ENCODE data around the gene SUPV3L1. TPM values are rescaled to one million over a fixed set of nuclear protein-coding genes. Genes with fewer than 3 reads are reported as not detected.

Gene SUPV3L1
- total RNA-seq, 1 donor from 2014 or later, result 30.0 TPM

DNA sequence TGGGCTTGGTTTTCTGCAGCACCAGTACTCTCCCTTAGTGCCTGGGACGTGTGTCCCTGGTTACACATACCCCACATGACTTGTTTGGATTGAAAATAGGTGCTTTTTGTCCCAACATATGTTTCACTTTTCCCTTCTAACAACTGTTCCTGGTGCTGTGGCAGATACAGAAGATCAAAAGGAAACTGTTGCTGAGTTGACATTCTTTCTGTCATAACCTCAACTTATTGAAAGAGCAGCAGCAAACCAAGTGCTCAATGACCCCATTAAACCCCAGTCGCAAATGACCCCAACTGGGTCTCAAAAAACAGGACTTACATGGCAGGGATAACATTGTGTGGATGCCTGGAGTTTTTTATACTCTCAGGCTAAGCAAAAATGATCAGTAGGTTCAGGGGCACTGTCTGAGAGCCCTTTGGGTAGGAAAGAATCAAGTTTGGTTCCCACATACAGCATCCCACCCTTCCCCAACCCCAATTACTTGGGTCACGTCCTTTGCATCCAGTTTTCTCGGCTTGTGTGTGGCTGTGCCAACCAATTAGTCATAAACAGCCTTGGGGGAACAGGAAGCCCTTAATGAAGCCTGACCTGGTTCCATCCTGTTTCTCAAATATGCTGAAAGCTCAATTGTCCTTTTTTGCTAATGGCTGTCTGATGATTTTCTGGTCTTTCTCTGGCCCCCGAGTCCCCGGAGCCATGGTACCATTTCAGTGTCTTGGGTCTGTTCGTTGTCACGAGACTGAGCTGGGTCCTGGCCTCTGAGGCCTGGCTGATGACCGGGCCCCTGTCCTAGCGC is 45.0 kb downstream of the SUPV3L1 start:
- DNase-seq (ENCODE audit: low spot score), result no peak
- intact Hi-C loops (cut with DNase I), result no loop called here

DNA sequence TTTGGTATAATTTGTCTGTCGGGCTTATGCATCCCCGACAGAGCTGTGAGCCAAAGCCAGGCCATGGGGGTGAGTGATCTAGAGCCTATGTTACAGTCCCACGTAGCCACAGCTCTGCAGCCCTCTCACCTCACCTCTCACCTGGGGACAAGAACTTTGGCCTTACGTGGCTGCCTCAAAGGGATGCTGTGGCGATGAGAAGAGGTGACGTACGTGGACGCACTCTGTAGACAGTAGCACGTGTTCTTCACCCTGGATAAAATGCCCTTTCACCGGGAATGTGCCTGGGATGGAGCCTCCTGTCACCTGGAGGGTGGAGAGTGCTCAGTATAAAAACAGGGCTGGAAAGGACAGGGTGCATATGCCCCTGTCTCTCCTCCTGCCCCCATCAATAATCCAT is 45.6 kb downstream of the SUPV3L1 start:
- intact Hi-C loops (cut with DNase I), result no loop called here
- DNase-seq (ENCODE audit: low spot score), result no peak

DNA sequence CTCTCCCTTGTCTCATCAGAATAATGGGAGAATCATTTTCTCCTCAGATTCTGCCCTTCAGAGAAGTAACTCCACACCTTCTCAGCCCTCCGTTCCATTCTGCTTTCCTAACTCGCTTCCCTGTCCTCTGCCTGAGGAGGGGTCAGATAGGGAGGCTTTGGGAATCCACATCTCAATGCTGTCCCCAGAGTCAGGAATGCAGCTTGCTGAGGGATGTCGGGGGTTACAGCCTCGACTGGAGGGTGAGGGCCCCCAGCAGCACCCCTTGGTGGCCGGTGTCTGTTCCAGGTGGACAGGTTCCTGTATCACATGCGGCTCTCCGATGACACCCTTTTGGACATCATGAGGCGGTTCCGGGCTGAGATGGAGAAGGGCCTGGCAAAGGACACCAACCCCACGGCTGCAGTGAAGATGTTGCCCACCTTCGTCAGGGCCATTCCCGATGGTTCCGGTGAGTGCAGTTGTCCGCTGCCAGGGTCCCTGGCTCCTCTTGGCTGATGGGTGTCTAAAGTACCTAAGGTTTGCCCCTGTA is 47.0 kb downstream of the SUPV3L1 start:
- intact Hi-C loops (cut with DNase I), result no loop called here
- no peak for DNase-seq (ENCODE audit: low spot score)

DNA sequence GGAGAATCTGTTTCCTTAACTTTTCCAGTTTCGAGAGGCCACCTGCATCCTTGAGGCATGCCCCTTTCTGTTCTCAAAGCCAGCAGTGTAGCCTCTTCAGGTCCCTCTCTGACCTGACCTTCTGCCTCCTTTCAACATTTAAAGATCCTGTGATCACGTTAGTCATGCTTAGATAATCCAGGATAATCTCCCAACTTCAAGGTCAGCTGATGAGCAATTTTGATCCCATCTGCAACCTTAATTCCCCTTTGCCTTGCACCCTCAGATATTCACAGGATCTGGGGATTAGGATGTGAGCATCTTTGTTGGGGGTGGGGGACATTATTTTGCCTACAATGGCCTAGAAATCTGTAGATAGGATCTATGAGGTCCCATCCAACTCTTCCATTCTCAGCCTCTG is 48.1 kb downstream of the SUPV3L1 start:
- no peak for DNase-seq (ENCODE audit: low spot score)
- intact Hi-C loops (cut with DNase I), result no loop called here

DNA sequence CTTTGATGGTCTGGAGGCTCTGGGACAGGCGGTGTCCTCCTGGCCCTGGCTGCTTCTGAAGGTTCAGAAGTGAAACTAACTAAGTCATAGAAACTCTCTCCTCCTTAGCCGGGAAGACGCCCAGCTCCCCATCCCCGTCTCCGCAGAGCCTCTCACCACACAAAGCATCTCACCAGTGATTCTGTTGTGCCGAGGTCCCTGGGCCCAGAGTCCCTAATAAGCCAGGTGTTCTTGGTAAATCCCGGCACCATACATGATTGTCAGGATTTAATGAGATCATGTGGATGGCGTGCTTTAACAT is 49.5 kb downstream of the SUPV3L1 start:
- intact Hi-C loops (cut with DNase I), result no loop called here
- DNase-seq (ENCODE audit: low spot score), result no peak

DNA sequence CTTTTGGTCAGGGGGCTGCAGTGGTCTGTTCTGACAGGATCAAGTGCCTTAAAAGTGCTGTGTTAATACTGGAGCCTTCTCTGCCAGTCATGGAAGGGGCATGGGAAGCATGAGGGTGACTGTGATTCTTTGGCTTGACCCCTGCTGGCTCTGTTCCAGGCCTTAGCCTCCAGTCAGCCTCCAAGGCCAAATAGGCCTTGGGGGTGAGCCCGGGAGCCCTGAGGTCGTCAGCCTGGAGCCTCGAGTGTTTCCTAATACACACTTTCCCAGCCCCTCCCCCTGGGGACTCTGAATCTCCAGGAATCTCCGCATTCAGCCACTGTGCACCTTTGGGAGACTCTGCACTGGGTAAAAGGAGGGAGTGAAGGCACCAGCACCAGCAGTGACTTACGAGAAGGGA is 50.1 kb downstream of the SUPV3L1 start:
- no peak for DNase-seq (ENCODE audit: low spot score)
- intact Hi-C loops (cut with DNase I), result loop anchor here (10.0 kb wide), 1 partner anchor 275 kb away; no protein-coding TSS in a partner anchor

DNA sequence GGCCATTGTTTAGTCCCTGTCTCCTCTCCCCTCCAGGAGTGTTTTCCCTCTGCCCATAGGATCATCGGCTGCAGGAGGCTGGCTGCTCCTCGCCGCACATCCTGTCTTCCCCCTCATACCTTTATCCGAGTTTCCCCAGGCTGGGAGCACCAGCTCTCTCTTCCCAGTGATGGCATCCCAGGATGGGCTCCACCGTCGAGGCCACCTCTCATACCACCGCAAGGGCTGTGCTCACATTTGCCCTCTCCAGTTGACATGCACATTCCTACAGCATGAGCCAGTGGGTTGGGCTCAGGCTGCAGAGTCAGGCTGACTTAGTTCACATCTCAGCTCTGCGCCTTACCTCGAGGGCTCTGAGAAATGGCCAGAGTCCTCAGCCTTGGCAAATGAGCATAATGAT is 52.2 kb downstream of the SUPV3L1 start:
- DNase-seq (ENCODE audit: low spot score), result no peak
- intact Hi-C loops (cut with DNase I), result loop anchor here (10.0 kb wide), 1 partner anchor 273 kb away; no protein-coding TSS in a partner anchor

DNA sequence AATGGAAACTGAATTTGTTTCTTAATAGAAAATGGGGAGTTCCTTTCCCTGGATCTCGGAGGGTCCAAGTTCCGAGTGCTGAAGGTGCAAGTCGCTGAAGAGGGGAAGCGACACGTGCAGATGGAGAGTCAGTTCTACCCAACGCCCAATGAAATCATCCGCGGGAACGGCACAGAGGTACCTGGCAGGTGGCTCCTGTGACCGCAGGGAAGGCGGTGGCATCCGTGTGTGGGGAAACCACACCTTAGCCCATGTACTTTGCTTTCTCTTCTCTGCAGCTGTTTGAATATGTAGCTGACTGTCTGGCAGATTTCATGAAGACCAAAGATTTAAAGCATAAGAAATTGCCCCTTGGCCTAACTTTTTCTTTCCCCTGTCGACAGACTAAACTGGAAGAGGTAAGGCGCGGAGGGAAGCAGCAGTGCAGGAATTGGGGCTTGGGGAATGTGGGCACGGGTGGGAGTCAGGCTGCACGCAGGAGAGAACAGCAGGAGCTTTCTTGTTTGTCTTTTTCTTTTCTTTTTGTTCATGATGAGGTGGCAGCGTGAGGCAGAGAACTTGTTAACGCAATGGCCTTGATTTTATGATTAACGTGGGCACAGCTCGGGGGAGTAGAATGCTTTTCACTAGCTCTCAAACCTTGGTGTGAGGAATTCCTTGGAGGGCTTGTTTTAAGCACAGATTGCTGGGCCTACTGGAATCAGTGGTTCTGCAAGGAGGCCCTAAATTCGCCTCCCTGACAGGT is 52.9 kb downstream of the SUPV3L1 start:
- intact Hi-C loops (cut with DNase I), result loop anchor here (10.0 kb wide), 1 partner anchor 272 kb away; no protein-coding TSS in a partner anchor

DNA sequence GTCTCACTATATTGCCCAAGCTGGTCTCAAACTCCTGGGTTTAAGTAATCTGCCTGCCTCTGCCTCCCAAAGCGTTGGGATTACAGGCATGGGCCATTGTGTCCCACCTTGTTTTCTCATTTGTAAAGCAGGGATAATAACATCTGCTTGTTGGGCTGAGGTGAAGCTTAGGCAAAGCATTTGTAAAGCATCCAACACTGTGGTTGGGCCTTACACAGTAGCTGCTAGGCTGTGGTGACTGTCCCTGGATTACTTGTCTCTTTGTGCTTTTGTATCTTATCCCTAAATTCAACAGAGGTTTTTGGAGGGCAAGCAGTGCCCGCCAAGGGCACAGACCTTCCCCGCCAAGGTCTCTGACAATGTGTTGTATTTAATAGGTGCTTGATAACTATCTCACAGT is 54.4 kb downstream of the SUPV3L1 start:
- no peak for DNase-seq (ENCODE audit: low spot score)
- intact Hi-C loops (cut with DNase I), result loop anchor here (10.0 kb wide), 1 partner anchor 270 kb away; no protein-coding TSS in a partner anchor

More for the DNA sequence above, 52.9 kb downstream of the SUPV3L1 start:
- no peak for DNase-seq (ENCODE audit: low spot score)

DNA sequence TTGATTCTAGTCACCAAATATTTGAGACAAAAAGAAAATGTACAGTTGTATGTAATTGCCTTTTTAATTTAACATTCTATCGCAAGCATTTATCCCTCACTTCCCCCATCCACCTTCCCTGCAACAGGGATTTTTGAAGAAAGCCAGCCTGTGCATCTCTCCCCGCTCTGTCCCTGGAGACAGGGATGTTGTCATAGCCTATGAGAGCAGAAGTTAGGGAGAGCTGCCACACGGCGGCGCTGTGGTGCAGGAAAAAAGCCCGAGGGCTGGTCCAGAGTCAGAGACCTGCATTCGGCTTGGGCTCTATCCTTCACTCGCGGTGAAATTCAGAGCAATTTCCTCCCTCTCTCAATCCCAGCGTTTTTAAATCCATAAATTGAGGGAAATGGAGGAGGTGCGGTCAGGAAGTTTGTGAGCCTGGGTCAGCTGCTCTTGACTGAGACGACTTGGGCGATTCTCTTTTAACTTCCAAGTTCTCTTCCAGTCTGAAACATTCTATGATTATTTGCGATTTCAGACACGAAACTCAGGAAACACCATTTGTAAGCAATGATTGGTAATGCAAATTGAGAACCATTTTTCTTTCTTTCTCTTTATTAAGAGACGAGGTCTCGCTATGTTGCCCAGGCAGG is 57.6 kb downstream of the SUPV3L1 start:
- peak; percentile 94 for DNase-seq (ENCODE audit: low spot score)
- intact Hi-C loops (cut with DNase I), result loop anchor here (1.0 to 10.0 kb wide), 2 partner anchors 155 to 267 kb away; no protein-coding TSS in a partner anchor

DNA sequence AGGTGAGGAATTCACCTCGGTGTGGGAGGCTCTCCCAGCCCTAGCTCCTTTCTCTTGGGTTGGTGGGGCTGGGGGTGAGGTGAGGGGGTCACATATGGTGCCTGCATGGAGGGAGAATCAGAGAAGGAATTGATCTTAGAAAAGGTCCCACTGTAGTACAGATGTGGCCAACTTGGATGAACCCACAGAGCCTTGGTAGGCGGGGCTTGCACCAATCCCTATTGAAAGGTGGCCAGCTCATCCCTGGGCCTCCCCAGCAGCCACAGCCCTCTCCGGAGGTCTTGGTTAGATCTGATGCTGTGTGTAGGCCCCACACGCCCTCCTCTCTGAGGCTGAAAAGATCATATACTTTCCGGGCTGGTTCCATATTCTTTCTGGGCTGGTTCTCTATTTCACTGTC is 59.1 kb downstream of the SUPV3L1 start:
- intact Hi-C loops (cut with DNase I), result loop anchor here (10.0 kb wide), 1 partner anchor 266 kb away; no protein-coding TSS in a partner anchor

DNA sequence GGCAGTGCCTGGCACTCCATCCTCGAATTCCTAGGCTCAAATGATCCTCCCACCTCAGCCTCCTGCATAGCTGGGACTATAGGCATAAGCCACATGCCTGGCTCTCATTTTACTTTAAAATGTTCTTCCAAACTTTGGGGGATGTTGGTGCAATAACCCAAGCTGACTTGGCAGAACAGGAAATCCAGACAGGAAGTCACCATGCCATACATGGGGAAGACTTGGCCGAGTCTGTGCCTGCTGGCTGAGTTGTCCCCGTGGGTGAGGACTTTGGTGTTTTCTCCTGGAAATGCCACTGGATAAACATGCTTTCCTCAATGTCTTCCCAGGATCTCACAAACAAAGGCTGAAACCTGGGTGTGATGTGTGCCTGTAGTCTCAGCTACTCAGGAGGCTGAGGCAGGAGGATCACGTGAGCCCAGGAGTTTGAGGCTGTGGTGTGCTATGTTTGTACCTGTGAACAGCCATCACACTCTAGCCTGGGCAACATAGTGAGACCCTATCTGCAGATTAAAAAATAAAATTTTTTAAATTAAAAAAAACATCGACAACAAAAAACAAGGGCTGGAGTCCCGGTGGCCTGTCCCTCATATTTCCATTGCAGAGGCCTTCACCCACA is 59.9 kb downstream of the SUPV3L1 start:
- intact Hi-C loops (cut with DNase I), result loop anchor here (10.0 kb wide), 1 partner anchor 265 kb away; no protein-coding TSS in a partner anchor
- no peak for DNase-seq (ENCODE audit: low spot score)

More for the DNA sequence above, 59.1 kb downstream of the SUPV3L1 start:
- DNase-seq (ENCODE audit: low spot score), result no peak

DNA sequence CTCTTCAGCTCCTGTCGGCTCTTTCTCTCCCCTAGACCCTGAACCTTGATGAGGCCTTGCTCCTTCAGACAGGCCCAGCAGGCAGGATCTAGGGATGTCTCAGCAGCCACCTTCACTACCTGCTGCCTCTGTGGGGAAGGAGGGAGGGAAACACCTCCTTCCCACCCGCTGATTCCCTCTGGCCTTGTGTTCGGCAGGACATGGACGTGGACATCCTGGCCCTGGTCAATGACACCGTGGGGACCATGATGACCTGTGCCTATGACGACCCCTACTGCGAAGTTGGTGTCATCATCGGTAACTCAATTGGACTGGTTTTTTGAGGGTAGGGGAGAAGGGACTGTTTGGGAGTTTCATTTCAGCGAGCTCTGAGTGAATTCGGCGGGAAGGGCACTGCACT is 60.4 kb downstream of the SUPV3L1 start:
- DNase-seq (ENCODE audit: low spot score), result no peak
- intact Hi-C loops (cut with DNase I), result no loop called here

DNA sequence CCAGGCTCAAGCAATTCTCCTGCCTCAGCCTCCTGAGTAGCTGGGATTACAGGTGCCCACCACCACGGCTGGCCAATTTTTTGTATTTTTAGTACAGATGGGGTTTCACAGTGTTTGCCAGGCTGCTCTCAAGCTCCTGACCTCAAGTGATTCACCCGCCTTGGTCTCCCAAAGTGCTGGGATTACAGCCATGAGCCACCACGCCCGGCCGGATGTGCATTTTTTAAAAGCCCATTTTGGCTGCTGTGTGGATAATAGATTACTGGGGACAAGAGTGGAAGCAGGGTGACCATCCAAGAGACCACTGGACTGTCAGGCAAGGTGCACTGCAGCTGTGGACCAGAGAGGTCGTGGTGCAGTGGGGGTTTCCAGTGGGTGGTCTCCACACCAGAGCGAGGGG is 61.5 kb downstream of the SUPV3L1 start:
- no peak for DNase-seq (ENCODE audit: low spot score)
- intact Hi-C loops (cut with DNase I), result no loop called here

DNA sequence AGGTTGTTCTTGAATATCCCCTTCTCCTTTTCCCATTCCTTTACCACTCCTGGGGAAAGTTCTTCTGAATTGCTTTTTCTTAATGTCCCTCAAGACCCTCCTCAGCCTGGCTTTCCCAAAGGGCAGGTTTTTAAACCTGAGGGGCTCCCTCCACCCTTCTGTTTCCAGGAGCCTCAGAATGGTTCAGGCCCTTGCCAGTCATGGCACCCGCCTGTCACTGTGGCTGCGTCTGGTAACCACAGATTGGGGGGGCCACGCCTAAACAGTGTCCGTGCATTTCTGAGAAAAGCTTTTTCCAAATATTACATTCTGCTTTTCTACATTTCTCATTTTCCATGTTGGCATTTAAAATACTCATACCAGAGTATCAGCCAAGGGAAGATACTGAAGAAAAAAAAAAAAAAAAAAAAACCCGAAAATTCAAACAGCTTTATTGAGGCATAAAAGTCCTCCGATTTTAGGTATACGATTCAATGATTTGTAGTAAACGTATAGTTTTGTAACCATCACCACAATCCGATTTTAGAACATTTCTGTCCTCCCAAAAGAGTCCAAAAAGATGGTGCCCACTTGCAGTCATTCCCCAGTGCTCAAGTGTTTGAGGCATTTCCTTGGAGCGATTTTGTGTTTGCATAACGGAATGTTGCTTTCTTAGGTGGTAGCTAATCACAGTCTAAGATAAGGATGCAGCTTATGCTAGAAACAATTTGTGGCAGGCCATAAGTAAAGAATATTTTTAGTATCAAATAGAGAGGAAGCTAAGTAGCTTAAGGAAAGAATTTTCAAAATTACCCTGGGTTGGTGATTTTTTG is 62.2 kb downstream of the SUPV3L1 start:
- no peak for DNase-seq (ENCODE audit: low spot score)
- intact Hi-C loops (cut with DNase I), result no loop called here

DNA sequence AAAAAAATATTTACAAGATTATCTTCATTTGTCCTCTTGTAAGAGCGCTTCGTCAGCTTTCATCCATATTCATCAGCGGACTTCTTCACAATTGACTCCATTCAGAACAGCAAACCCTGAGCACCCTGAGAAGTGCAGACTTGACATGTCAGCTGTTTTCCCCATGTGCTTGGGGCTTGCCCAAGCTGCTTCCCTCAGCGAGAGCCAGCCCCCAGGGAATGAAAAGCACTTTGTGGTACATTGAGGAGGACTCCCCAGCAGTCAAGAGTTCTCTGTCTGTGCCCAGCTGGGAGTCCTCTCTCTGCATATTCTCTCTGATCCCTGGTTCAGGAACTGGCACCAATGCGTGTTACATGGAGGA is 62.8 kb downstream of the SUPV3L1 start:
- no peak for DNase-seq (ENCODE audit: low spot score)
- intact Hi-C loops (cut with DNase I), result no loop called here

DNA sequence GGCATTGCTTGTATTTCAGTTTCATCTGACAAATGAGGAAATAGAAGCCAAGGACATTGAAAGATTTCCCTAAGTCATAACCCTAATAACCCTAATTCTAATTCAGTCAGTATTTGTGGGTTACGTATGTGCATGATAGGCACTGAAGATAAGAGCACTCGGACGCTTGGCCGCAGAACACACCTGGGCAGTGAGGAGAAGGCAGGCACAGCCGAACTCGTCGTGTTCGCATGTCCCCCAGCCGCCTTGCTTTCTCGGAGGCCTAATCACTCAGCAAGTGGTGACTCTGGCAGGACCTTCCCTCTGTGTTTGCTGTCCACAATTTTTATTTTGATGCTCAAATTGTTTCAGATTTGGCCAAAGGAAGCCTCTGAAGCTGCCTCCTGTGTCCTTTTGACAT is 63.8 kb downstream of the SUPV3L1 start:
- no peak for DNase-seq (ENCODE audit: low spot score)
- intact Hi-C loops (cut with DNase I), result no loop called here

DNA sequence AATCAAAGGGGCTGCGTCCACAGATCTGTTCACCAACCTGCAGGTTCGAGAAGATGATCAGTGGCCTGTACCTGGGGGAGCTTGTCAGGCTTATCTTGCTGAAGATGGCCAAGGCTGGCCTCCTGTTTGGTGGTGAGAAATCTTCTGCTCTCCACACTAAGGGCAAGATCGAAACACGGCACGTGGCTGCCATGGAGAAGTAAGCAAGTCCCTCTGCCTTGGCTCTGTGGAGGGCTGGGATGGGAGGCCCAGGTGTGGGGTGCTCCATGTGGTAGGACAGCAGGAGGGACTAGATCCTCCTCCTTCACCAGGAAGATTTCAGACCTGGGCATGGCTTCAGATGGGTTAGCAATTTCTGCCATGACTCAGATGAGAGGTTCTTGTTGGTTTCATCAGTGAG is 66.0 kb downstream of the SUPV3L1 start:
- DNase-seq (ENCODE audit: low spot score), result no peak
- intact Hi-C loops (cut with DNase I), result no loop called here
